Astrocyte (in vitro differentiated cells and primary cell): ENCODE measurements around the gene PM20D2.

Experiments used
- CTCF ChIP-seq: IDR thresholded peaks from 2 replicates; pipeline ENCODE4 v1.5.1; 2011; ENCODE audit warnings: low read depth, mild to moderate bottlenecking, inconsistent platforms, low read length, moderate library complexity; ENCODE audit not compliant: insufficient read depth
- EZH2 ChIP-seq: IDR thresholded peaks from 2 replicates; pipeline ENCODE4 v1.6.1; 2012; ENCODE audit warnings: mild to moderate bottlenecking, low read length, inconsistent platforms; ENCODE audit not compliant: insufficient read depth

- TF ChIP-seq CTCF (no peak), EZH2 (no peak)
These were observed 1.2 kb downstream of the PM20D2 start for GRCh38 chr6:89146718-89147700.
